ENCODE measurements around the gene ATG2A. TPM values are rescaled to one million over a fixed set of nuclear protein-coding genes. Genes with fewer than 3 reads are reported as not detected.

The ATG2A gene
- total and polyA plus RNA-seq, 10 of the 15 experiments (the other 5 are each of a cell fraction or from before 2014, with no cell fraction given): 0.08 to 19.0 (median 4.6) TPM

GRCh38 chr11:64854534-64855502 lies 62.2 kb downstream of the ATG2A start:
- TF ChIP-seq NFIC (IDR thresholded peaks at IDR 0.05; ENCODE audit: low read depth, low read length) (no peak), POLR2AphosphoS5 (IDR thresholded peaks at IDR 0.05; ENCODE audit: low read length) (peak; percentile 54; the same call in 1 of the 2 replicates), EED (IDR thresholded peaks at IDR 0.05; ENCODE audit: low read depth) (peak; percentile 40; the same call in 1 of the 2 replicates), EGR1 (IDR thresholded peaks at IDR 0.05; ENCODE audit: borderline replicate concordance in 1 of 2, low read depth in 2 of 2, low read length in 2 of 2) (no peak)
- ChIA-PET RAD21 (ENCODE audit: unreplicated experiment) (interaction anchor here (1.1 to 15.8 kb wide), 3 partner anchors 9 to 40 kb away, joined by 3 to 316 read pairs (median 253); partner anchors contain the start of gene EHD1), SMC1A (ENCODE audit: uncharacterized antibody, unreplicated experiment) (interaction anchor here (0.6 to 12.7 kb wide), 3 partner anchors 9 to 297 kb away, joined by 3 to 306 read pairs (median 227); partner anchors contain the start of gene EHD1), POLR2A (interaction anchor here (12.2 to 24.3 kb wide), 2 partner anchors 9 to 27 kb away, joined by 232 to 620 read pairs; partner anchors contain the start of gene EHD1), CTCF (interaction anchor here (14.5 to 28.8 kb wide), 2 partner anchors 9 to 32 kb away, joined by 374 to 1208 read pairs; partner anchors contain the start of gene EHD1)
- Histone ChIP-seq H3K27ac (ENCODE audit: control insufficient read depth, insufficient read depth) (peak overlapping the region; percentile 61), H3K4me3 (no peak overlapping the region), H3K36me3 (ENCODE audit: control insufficient read depth in 2 of 2, insufficient read depth in 2 of 2, low read length in 1 of 2) (peaks cover 24 to 53% of the 10 kb centered on the region in 2 experiments), H3K4me1 (ENCODE audit: control insufficient read depth, insufficient read depth, low read length) (peaks cover 95% of the 10 kb centered on the region), H2AFZ (ENCODE audit: control insufficient read depth, low read depth, low read length) (no peak overlapping the region), H3K9me3 (replicated peaks; ENCODE audit: control insufficient read depth, insufficient read depth, low read length) (no peaks in the 10 kb centered on the region), H3K9ac (ENCODE audit: control insufficient read depth, insufficient read depth, low read length) (no peak overlapping the region), H3K79me2 (ENCODE audit: control insufficient read depth, insufficient read depth, low read length) (peaks cover 40% of the 10 kb centered on the region), H4K20me1 (ENCODE audit: control insufficient read depth, insufficient read depth) (no peaks in the 10 kb centered on the region), H3K27me3 (replicated peaks in 1 of 2; ENCODE audit: control insufficient read depth in 2 of 2, insufficient read depth in 2 of 2, low read length in 1 of 2) (no peaks in the 10 kb centered on the region), H3K4me2 (ENCODE audit: control insufficient read depth, insufficient read depth) (peak overlapping the region; percentile 7; the same call in 1 of the 2 replicates)
- intact Hi-C loops (cut with micrococcal nuclease; ENCODE audit: unreplicated experiment) (no loop called here), in situ Hi-C loops (cut with MboI) (no loop called here)
- DNase-seq (ENCODE audit: low read depth, low spot score) (no peak), ATAC-seq (no peak), FAIRE-seq (no peak)
- 80% methylated on average over 42 of the region's 45 CpGs for WGBS (ENCODE audit: insufficient coverage, insufficient replicate concordance, low lambda C conversion rate, missing lambda C conversion rate)
- BruUV-seq (replicated peaks): no TSS peak
